Ishikawa (cell line): ENCODE data around the gene CSNK1G3.

Experiments used
- REST ChIP-seq: IDR thresholded peaks from 2 replicates; pipeline ENCODE4 v1.6.1; 2012; ENCODE audit warnings: low read depth, mild to moderate bottlenecking
- TAF1 ChIP-seq: IDR thresholded peaks from 2 replicates; pipeline ENCODE4 v1.6.1; 2012; ENCODE audit warnings: low read depth, mild to moderate bottlenecking
- TCF12 ChIP-seq: IDR thresholded peaks from 2 replicates; pipeline ENCODE4 v1.6.1; 2012; ENCODE audit warnings: low read depth
- TEAD4 ChIP-seq: IDR thresholded peaks from 2 replicates; pipeline ENCODE4 v1.6.1; 2012
- ZBTB7A ChIP-seq: IDR thresholded peaks from 2 replicates; pipeline ENCODE4 v1.6.1; 2012; ENCODE audit warnings: low read depth

DNA sequence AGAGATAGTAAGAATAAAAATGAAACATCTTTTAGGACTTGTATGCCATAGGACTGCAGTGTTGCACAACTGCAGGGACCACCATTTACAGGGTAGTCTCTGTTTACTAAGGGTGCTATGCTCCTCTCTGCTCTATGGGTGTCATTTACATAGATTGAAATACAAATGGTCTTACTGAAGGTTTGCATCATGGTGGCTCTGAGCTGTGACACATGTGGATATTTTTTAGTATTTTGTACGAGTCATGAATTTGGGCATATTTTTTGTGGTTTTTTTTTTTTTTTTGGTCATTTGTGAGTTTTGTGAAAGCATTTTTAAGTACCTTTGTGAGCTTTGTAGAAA, 47.4 kb downstream of the CSNK1G3 start:
- no peak for TF ChIP-seq ZBTB7A
- no peak for TF ChIP-seq REST
- no peak for TF ChIP-seq TCF12
- no peak for TF ChIP-seq TEAD4
- TF ChIP-seq TAF1 = no peak
